Pulmonary artery endothelial cell (primary cell): Measurements from ENCODE around the gene SGCA. TPM values are rescaled to one million over a fixed set of nuclear protein-coding genes. Genes with fewer than 3 reads are reported as not detected.

ENCODE experiments used
- DNase-seq: peaks from one replicate; pipeline ENCODE4 v3.0.0-alpha.2; 2011; ENCODE audit warnings: low read depth, low spot score
- total RNA-seq: library from RNA; depleted of rRNA; stranded (reverse); fragments of >200 nt; gene quantifications from 2 replicates; pipeline ENCODE4 v1.2.3, GENCODE V29; 2014

SGCA gene
- not detected in 2 replicates for total RNA-seq

DNA sequence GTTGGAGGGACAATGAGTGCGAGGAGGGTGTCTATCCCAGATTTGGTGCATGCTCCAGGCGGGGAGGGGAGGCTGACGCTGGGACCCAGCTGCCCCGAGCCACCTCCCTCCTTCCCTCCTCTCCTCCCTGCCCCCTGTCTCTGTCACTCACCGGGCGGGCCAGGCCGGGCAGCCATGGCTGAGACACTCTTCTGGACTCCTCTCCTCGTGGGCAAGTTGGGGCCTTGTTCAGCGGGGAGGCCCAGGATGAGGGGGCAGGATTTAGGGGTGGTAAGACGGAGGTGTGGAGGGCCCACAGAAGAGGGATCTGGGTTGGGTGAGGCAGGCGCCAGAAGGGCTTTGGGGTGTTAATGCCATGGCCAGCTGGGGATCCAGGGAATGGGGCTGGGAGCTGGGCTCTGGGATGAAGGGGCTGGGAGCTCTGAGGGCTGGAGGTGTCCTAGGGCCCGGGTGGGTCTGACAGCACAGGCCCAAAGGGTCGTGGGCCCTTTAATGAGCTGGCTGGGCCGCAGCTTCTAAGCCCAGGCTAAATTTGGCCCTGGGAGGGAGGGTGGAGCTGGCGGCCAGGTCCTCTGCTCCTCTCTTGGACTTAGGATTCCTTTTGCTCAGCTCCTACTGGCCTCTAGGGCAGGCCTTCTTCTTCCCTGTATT lies at the start of gene SGCA:
Gene SGCA (plus strand): TSS at position 139 of the 651 bp plus-strand sequence. CDS start 36 bp downstream, at position 175.
- no peak for DNase-seq

GRCh38 chr17:50117202-50118051 lies 48.4 kb upstream of the SGCA start:
- no peak for DNase-seq

- no peak for DNase-seq
Measured at GRCh38 chr17:50118076-50118827, 47.6 kb upstream of the SGCA start.

DNA sequence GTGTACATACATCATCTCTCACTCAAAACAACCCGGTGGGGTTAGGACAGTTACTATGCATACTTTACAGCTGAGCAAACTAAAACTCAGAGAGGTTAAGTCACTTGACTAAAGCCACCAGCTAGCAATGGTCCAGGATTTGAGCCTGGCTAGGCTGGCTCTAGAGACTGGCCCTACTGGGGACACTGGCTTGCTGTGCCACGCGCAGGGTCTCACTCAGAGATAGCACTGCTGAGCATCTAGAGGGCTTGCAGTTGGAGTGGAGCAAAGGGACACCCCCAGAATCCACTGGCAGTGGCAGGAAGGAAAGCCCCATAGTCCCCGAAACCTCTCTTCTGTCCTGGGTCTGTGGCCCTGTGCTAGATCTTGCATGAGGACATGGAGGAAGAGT lies 47.0 kb upstream of the SGCA start:
- DNase-seq = no peak

DNA sequence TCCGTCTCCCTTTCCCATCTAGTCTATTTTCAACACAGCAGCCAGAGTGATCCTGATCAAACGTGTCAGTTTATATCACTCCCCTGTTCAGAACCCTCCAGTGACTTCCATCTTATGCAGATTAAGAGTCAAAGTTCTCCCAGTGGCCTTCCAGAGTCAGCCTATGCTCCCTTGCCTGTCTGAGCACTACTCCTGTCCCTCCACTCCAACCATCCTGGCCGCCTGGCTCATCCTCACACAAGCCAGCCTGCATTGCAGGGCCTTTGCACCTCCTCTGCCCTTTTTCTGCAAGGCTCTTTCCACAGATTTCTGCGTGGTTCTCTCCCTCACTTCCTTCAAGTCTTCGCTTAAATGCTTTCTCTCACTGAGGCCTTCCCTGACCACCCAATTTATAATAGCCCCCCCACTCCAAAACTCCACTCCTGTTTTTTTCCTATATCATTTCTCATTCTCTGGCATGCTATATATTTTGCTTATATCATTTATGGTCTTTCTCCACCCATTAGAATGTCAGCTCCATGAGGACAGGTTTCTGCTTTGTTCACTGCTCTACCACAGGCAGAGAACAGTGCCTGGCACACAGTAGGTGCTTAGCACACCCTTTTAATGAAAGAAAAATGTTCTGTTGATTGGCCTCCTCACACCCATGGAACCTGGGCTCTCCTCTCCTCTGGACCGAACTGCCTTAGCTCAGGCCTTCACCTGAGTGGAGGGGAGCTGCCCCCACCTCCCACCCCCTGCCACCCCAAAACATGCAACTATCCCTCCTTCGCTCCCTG lies 45.1 kb upstream of the SGCA start:
- no peak for DNase-seq

DNA sequence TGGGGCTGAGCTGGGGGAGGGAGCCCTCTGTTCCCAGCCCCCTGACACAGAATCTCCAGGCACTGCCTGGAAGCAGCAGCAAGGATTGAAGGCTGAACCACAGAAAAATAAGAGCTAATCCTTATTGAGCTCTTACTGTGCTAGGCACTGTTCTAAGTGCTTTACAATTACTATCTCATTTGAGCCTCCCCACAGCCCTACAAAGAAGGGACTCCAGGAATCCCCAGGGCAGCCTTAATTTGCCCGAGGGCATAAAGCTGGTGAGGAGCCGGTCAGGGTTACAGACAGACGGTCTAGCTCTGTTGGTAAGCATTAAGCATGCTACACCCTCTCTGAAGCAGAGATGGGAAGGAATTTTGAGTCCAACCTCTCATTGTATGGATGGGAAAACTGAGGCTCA lies 42.9 kb upstream of the SGCA start:
- DNase-seq = no peak

- no peak for DNase-seq
Measured at GRCh38 chr17:50123649-50124349, 42.0 kb upstream of the SGCA start.

DNA sequence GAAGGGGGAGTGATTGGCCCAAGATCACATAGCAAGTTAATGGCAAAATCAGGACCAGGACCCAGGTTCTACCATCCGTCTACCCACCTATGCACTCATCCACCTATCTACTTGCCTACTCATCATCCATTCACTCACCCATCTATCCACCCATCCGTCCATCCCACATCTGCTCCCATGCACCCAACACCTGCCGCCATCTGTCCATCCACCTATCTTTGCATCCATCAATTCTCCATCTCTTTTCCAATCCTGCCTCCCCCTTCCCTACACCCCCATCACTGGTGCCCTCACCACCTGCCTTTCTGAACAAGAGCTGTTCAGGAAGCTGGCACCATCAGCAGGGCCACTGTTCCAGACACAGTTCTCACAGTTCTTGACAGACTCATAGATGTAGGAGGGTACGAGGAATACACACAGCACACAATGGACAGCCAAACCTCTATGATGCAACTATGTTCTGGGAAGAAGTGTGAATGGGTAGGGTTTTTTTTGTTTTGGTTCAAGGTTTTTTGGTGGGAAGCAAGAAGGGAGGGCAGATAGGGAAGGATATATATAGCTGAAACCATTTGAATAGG lies 40.3 kb upstream of the SGCA start:
- no peak for DNase-seq

DNA sequence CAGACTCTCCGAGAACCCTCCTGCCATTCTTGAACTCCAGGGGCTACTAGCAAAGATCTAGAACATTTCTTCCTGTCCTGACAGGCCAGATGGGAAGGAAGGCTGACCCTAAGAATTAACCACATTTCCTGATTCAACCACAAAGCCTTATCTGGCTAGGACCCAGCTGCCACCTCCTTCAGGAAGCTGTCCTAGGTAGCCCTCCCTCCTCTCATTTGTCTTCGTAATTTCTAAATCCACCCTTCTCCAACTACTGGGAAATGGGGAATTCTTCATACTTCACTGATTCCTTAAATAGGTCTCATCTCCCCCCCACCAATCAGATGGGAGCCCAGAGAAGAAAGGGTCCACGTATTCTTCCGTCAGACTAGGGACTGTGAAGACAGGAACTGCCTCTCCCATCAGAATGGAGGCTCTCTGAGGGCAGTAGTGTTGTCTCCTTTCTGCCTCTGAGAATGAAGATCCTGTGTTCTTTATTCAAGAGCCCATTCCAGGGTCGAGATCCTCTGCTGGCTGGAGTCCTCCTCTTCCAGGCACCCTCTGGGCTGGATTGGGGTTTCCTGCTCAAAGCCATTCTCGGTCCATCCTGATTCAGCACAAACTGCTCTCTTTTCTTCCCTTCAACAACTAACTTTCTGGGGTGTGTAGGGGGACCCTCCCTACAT lies 38.0 kb upstream of the SGCA start:
- no peak for DNase-seq

DNA sequence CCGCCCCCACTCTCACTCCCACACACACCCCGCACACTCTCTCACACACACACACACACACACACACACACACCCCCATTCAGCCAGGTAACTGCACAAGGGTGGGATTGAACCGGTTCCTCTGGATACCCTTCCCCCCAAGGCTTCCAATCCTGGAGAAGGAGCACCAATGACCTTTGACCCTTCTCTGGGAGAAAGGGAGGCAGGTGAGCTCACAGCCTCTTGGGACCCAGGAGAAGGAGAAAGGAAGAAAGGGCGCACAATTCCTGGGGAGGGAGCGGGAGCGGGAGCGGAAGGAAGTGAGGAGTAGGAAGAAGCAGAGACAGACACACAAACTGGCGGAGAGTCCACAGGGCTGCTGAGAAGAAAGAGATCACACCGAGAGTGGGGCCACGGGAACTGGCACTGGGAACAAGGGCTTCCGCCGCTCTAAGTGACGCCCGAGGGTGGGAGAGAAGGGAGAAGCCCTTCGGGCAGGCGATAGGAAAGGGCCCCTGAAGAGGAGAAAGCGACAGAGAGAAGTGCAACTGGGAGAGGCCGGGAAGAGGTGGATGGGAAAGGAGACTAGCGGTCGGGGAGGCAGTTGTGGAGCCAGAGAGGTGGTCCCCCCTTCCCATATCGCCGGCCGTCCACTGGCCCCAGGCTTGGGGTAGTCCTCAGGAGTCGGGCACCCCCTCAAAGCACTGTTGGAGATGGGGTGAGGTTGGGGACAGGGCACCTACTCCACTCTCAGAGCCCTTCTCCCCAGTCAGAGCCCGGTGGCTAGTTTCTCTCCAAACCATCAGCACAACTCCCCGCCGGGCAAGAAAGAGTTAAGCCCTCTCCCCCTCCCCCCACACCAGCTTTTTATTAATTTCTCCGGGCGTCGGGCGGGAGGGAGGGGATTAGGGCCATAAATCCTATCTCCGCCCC lies 37.1 kb upstream of the SGCA start:
- no peak for DNase-seq

GRCh38 chr17:50129353-50129727 lies 36.5 kb upstream of the SGCA start:
- no peak for DNase-seq

DNA sequence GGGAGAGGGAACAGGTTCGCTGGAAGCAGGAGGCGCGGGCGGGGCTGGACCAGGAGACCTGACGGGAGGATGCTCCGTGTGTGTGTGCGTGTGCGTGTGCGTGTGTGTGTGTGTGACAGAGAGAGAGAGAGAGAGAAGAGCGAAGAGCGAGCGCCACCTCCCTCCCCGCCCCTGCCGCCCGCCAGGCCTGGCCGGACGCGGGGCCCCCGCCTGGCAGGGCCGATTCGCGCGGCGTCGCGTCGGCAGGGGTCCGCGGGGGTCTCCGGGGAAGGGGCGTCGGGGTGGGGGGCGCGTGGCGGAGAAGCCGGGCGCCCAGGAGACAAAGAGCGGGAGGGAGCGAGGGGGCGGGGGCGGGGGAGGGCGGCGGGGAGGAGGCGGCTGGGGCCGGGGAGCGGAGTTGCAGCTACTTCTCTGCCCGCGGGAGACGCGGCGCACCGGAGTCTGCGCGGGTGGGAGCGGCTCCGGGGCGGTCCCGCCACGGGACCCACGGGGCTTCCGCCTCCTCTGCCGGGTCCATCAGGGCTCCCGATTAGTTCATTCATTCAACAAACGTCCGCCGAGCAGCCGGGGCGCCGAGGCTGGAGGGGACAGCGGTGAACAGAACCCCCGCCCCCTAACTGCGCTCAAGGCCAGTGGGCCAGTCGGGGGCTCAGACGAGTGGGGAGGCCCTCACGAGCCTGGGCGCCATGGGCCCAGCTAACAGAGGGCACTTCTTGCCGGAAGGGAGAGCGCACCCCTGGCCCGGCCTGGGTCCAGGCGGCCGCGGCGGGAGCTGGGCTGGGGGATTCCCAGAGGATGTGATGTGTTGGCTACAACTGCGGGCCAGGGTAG lies 35.9 kb upstream of the SGCA start, which contains the start of gene SAMD14:
Gene SAMD14 (minus strand): TSS at position 433 of the 831 bp plus-strand sequence. CDS start 5,201 bp downstream, outside the sequence.
- no peak for DNase-seq

DNA sequence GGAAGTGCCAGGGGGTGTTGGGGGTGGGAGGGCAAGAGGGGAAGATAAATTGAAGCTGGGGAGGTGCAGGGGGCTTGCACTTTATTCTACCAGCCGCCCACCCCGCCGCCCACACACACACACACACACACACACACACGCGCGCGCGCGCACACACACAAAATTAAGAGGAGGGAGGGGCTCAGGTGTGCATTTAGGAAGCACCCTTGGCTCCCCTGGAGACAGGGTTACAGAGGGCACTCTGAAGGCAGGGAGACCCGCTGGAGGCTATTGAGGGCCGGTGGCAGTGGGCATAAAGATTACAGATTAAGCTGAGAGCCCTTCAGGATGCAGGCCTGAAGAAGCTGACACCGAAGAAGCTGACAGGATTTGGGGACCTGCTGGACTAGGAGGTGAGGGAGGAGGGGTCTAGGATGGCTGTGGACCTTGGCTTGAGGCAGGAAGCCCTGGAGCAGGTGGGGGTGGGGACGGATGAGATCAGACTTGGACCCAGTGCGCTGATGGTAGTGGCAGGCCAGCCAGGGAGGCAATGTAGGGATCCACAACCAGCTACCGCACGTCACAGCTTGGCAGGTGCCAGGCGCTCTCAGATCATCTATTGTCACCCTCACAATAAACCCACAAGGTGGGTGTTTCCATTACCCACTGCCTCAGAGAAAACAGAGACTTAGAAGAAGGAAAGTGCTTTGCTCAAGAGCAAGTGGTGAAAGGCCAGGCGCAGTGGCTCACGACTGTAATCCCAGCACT lies 35.1 kb upstream of the SGCA start:
- no peak for DNase-seq

- no peak for DNase-seq
Measured at GRCh38 chr17:50132104-50132794, 33.6 kb upstream of the SGCA start.

- DNase-seq = no peak
Measured at GRCh38 chr17:50133028-50133768, 32.6 kb upstream of the SGCA start.

DNA sequence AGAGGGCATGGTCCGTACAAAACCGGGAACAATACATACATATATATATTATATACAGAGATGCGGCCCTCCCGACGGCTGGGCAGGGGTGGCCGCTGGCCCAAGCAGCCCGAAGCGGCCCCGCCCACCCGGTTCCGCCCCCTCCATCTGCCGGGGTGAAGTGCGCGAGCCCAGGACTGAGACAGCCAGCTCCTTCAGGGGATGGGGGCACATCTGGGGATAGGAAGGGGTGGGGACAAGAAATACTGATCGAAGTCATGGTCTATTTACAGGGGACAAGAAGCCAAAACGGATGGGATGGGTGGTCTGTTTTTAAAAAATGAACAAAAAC lies 32.1 kb upstream of the SGCA start:
- no peak for DNase-seq
